AG09309 (cell line): ENCODE measurements around the gene HSF2.

Source experiments
- DNase-seq: peaks from one replicate; pipeline ENCODE4 v3.0.0-alpha.2; 2010; ENCODE audit warnings: low read depth
- H3K4me3 ChIP-seq: 2 replicates; pipeline ENCODE4 v1.5.1; 2011; ENCODE audit warnings: mild to moderate bottlenecking, low read depth, low read length, moderate library complexity; ENCODE audit not compliant: control insufficient read depth
- CTCF ChIP-seq: IDR thresholded peaks from 2 replicates; pipeline ENCODE4 v1.5.1; 2011; ENCODE audit warnings: mild to moderate bottlenecking, low read depth, low read length, inconsistent platforms; ENCODE audit not compliant: insufficient read depth, control insufficient read depth; ENCODE audit errors: missing control alignments

Gene HSF2

DNA sequence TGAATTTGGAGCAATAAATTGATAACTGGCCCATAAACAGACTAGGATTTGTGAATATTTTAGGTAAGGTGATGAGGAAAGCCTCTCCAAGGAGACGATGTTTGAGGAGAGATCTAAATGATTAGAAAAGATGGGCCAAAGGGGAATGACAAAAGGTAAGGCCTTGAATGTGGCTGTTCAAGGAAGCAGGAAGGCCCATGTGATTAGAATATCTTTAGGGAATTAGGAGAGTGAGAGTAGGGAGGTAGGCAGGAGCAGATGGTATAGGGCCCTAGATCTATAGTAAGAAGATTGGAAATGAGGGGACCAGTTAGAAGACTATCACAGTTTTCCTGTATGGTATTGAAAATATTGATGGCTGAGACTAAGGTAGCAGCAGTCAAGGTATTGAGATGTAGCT, 6.7 kb downstream of the HSF2 start:
- TF ChIP-seq CTCF: no peak
- DNase-seq: no peak
- no peak overlapping the region for H3K4me3 ChIP-seq

DNA sequence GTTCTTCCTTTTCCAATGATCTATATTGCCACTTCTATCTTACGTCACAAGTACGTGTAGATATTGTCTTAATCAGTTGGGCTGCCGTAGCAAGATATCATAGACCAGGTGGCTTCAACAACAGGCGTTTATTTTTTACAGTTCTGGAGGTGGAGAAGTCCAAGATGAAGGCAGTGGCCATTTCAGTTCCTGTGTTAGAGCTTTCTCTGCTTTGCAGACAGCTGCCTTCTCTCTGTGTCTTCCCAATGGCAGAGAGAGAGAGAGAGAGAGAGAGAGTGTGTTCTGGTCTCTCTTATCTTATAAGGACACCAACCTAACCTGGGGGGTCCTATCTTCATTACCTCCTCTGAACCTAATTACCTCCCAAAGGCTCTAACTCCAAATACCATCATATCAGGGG, 8.3 kb downstream of the HSF2 start:
- no peak for DNase-seq
- no peak for TF ChIP-seq CTCF

GRCh38 chr6:122408240-122408639, 8.8 kb downstream of the HSF2 start:
- no peak overlapping the region for H3K4me3 ChIP-seq
- DNase-seq: no peak
- TF ChIP-seq CTCF: no peak

More for the DNA sequence above, 8.3 kb downstream of the HSF2 start:
- H3K4me3 ChIP-seq: no peak overlapping the region

- DNase-seq: no peak
- no peak overlapping the region for H3K4me3 ChIP-seq
- TF ChIP-seq CTCF: no peak
Measured at GRCh38 chr6:122408702-122409458, 9.4 kb downstream of the HSF2 start.

DNA sequence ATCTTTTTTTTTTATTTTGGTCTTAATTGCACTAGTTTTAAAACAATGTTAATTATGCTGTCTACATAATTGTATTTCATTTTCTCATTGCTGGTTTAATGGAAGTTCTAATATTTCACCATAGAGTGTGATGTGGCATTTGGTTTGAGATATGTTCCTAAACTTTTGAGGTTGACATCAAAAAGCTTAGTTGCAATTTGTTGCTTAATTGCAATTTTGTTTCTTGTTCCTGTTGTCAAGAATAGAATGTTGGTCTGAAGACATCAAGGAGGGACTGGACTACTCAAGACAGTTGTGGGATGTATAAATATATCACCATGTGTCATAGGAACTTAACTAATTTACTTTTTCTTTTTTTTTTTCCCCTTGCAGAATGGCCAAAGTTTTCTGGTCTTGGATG, 12.5 kb downstream of the HSF2 start:
- no peak for DNase-seq
- no peak for TF ChIP-seq CTCF
- no peak overlapping the region for H3K4me3 ChIP-seq

DNA sequence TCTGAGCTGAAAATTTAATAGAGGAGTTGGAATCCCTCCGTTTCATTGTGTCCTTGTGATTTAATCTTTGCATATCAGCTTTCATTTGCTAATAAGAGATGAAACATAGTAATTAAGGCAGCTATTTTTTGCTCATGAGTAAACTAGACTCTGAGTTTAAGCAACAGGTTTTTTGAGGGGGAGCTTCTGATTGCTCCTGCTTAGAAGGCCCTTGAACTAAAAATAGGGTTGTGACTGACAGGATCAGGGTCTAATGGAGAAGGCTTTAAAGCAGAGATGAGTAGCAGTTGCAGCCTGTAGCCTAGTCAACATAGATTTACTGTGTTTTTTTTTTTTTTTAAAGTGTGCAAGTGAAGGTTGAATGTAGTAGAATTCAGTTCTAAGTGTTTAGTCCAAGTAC, 17.4 kb downstream of the HSF2 start:
- DNase-seq: no peak
- no peak for TF ChIP-seq CTCF
- no peak overlapping the region for H3K4me3 ChIP-seq

DNA sequence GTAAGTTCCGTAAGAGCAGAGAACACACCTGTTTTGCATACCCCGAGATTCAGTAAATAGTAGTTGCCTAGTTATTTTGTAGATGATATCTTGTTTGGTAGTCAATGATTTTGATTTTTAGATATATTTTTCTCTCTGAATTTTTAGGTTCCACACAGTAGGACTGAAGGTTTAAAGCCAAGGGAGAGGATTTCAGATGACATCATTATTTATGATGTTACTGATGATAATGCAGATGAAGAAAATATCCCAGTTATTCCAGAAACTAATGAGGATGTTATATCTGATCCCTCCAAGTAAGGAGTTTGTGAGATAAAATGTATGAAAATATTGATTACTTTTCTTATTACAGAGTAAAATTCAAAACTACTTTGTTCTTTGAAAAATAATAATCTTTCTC, 22.6 kb downstream of the HSF2 start:
- no peak overlapping the region for H3K4me3 ChIP-seq
- no peak for DNase-seq
- no peak for TF ChIP-seq CTCF
